Suprapubic skin (tissue), 3 donors: ENCODE data around the gene URI1.

Experiments
- POLR2A ChIP-seq, 2 donors: fragments of 450-650 bp; IDR thresholded peaks; one replicate each; pipeline ENCODE4 v1.6.1; 2017; ENCODE audit warnings: antibody characterized with exemption in 2 of 2, mild to moderate bottlenecking in 2 of 2, moderate library complexity in 2 of 2
- TF ChIP-seq, protein P1 (sequence below), 2 donors: fragments of 200-600 bp in 1 of 2; fragments of 450-650 bp in 1 of 2; sonication (generic) in 1 of 2; IDR thresholded peaks; one replicate each; pipeline ENCODE4 v1.5.1; 2016 to 2019; ENCODE audit warnings: antibody characterized with exemption in 2 of 2, mild to moderate bottlenecking in 1 of 2, moderate library complexity in 1 of 2

DNA sequence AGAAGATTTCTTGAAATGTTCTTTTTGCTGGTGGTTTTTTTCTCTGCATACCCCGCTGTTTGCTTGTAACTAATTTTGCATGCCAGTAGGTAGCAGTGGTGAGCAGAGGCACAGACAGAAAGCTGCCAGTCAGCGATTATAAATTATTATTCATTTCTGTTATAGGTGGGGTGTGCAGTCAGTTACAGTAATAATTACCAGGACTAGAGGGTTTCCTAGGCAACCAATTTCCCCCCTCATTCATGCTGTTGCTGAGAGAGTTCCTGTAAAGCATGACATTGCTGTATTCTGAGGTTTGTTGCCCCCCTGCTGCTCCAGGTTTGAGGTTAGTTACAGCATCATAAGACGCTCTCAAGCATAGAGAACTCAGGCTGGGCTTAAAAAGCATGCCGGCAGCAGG is 104.5 kb downstream of the URI1 start:
- TF ChIP-seq, protein P1, sequence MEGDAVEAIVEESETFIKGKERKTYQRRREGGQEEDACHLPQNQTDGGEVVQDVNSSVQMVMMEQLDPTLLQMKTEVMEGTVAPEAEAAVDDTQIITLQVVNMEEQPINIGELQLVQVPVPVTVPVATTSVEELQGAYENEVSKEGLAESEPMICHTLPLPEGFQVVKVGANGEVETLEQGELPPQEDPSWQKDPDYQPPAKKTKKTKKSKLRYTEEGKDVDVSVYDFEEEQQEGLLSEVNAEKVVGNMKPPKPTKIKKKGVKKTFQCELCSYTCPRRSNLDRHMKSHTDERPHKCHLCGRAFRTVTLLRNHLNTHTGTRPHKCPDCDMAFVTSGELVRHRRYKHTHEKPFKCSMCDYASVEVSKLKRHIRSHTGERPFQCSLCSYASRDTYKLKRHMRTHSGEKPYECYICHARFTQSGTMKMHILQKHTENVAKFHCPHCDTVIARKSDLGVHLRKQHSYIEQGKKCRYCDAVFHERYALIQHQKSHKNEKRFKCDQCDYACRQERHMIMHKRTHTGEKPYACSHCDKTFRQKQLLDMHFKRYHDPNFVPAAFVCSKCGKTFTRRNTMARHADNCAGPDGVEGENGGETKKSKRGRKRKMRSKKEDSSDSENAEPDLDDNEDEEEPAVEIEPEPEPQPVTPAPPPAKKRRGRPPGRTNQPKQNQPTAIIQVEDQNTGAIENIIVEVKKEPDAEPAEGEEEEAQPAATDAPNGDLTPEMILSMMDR (IDR thresholded peaks at IDR 0.05): peak in 1 of 2 donors; percentile 8
- no peak for TF ChIP-seq POLR2A (IDR thresholded peaks at IDR 0.05)
